Activated naive CD8-positive, alpha-beta T cell (primary cell): Measurements from ENCODE around the gene PCNX1.
A peak's percentile ranks its signal among the peaks of the same experiment; 100 is the strongest.
"Not testable (repeated sequence)": the region's sequence is repeated elsewhere in the genome, so short reads cannot be mapped to it uniquely, and the experiment has no call there.

Source experiments
- H3K27ac Mint-ChIP-seq: one replicate; pipeline ENCODE4 v1.8.0; 2021; ENCODE audit warnings: mixed read lengths
- H3K27me3 Mint-ChIP-seq: one replicate; pipeline ENCODE4 v1.8.0; 2021; ENCODE audit warnings: mixed read lengths
- H3K36me3 Mint-ChIP-seq: one replicate; pipeline ENCODE4 v1.8.0; 2021; ENCODE audit warnings: mixed read lengths
- H3K4me1 Mint-ChIP-seq: one replicate; pipeline ENCODE4 v1.8.0; 2021; ENCODE audit warnings: low read depth, mixed read lengths
- H3K4me3 Mint-ChIP-seq: one replicate; pipeline ENCODE4 v1.8.0; 2021; ENCODE audit warnings: mild to moderate bottlenecking, mixed read lengths
- H3K9me3 Mint-ChIP-seq: one replicate; pipeline ENCODE4 v1.8.0; 2021; ENCODE audit warnings: low read depth, mixed read lengths

The PCNX1 gene

GRCh38 chr14:70907176-70907995 is at the start of gene PCNX1:
TSS of gene PCNX1 (plus strand) at chr14:70907459. CDS start at chr14:70907851, 392 bp downstream.
- Mint-ChIP-seq H3K36me3 (no peaks in the 10 kb centered on the region), H3K27ac (peak within 1 kb of the TSS; percentile 98), H3K9me3 (no peaks in the 10 kb centered on the region), H3K4me3 (peak within 1 kb of the TSS; percentile 92), H3K27me3 (no peaks in the 10 kb centered on the region), H3K4me1 (peaks cover 62% of the 10 kb centered on the region)

GRCh38 chr14:70857496-70857890 is 49.8 kb upstream of the PCNX1 start:
- H3K4me3 Mint-ChIP-seq = no peak overlapping the region

GRCh38 chr14:70858641-70859040 is 48.6 kb upstream of the PCNX1 start:
- H3K4me3 Mint-ChIP-seq = no peak overlapping the region
- H3K36me3 Mint-ChIP-seq = peaks cover 2% of the 10 kb centered on the region
- H3K9me3 Mint-ChIP-seq = no peaks in the 10 kb centered on the region
- peaks cover 6% of the 10 kb centered on the region for H3K4me1 Mint-ChIP-seq
- H3K27me3 Mint-ChIP-seq = no peaks in the 10 kb centered on the region
- H3K27ac Mint-ChIP-seq = no peak overlapping the region

More at GRCh38 chr14:70857496-70857890, 49.8 kb upstream of the PCNX1 start:
- H3K9me3 Mint-ChIP-seq = no peaks in the 10 kb centered on the region
- no peaks in the 10 kb centered on the region for H3K27me3 Mint-ChIP-seq
- H3K36me3 Mint-ChIP-seq = peaks cover 2% of the 10 kb centered on the region
- peaks cover 6% of the 10 kb centered on the region for H3K4me1 Mint-ChIP-seq
- no peak overlapping the region for H3K27ac Mint-ChIP-seq

- H3K36me3 Mint-ChIP-seq, H3K4me3 Mint-ChIP-seq, H3K27ac Mint-ChIP-seq, H3K4me1 Mint-ChIP-seq, H3K9me3 Mint-ChIP-seq, H3K27me3 Mint-ChIP-seq: not testable (repeated sequence)
Observed at GRCh38 chr14:70866992-70867391, 40.3 kb upstream of the PCNX1 start.

- peaks cover 7% of the 10 kb centered on the region for H3K9me3 Mint-ChIP-seq
- H3K4me1 Mint-ChIP-seq = peaks cover 14% of the 10 kb centered on the region
- no peak overlapping the region for H3K27ac Mint-ChIP-seq
Observed at GRCh38 chr14:70871001-70871400, 36.3 kb upstream of the PCNX1 start.

GRCh38 chr14:70871863-70872677 is 35.2 kb upstream of the PCNX1 start:
- H3K27ac Mint-ChIP-seq = peak overlapping the region; percentile 72
- peaks cover 5% of the 10 kb centered on the region for H3K36me3 Mint-ChIP-seq
- no peaks in the 10 kb centered on the region for H3K27me3 Mint-ChIP-seq
- peaks cover 7% of the 10 kb centered on the region for H3K9me3 Mint-ChIP-seq
- H3K4me3 Mint-ChIP-seq = peak overlapping the region; percentile 67
- H3K4me1 Mint-ChIP-seq = peaks cover 14% of the 10 kb centered on the region

More at GRCh38 chr14:70871001-70871400, 36.3 kb upstream of the PCNX1 start:
- peaks cover 5% of the 10 kb centered on the region for H3K36me3 Mint-ChIP-seq
- no peak overlapping the region for H3K4me3 Mint-ChIP-seq
- H3K27me3 Mint-ChIP-seq = no peaks in the 10 kb centered on the region

GRCh38 chr14:70872678-70873020 is 34.6 kb upstream of the PCNX1 start:
- Mint-ChIP-seq H3K27me3 (no peaks in the 10 kb centered on the region), H3K36me3 (peaks cover 5% of the 10 kb centered on the region), H3K27ac (peak overlapping the region; percentile 72), H3K9me3 (peaks cover 7% of the 10 kb centered on the region), H3K4me1 (peaks cover 14% of the 10 kb centered on the region), H3K4me3 (peak overlapping the region; percentile 67)

- Mint-ChIP-seq H3K27me3 (no peaks in the 10 kb centered on the region), H3K36me3 (peaks cover 5% of the 10 kb centered on the region), H3K4me3 (no peak overlapping the region), H3K27ac (no peak overlapping the region), H3K9me3 (peaks cover 7% of the 10 kb centered on the region), H3K4me1 (peaks cover 14% of the 10 kb centered on the region)
Observed at GRCh38 chr14:70873627-70874026, 33.6 kb upstream of the PCNX1 start.

- not testable (repeated sequence) for H3K27me3 Mint-ChIP-seq, H3K27ac Mint-ChIP-seq, H3K9me3 Mint-ChIP-seq
Observed at GRCh38 chr14:70875811-70876460, 31.3 kb upstream of the PCNX1 start.

GRCh38 chr14:70879448-70879847 is 27.8 kb upstream of the PCNX1 start:
- H3K9me3 Mint-ChIP-seq = no peaks in the 10 kb centered on the region
- H3K27ac Mint-ChIP-seq = no peak overlapping the region
- no peaks in the 10 kb centered on the region for H3K36me3 Mint-ChIP-seq
- H3K4me3 Mint-ChIP-seq = no peak overlapping the region
- H3K4me1 Mint-ChIP-seq = peaks cover 25% of the 10 kb centered on the region
- H3K27me3 Mint-ChIP-seq = no peaks in the 10 kb centered on the region

More at GRCh38 chr14:70875811-70876460, 31.3 kb upstream of the PCNX1 start:
- not testable (repeated sequence) for H3K4me3 Mint-ChIP-seq, H3K36me3 Mint-ChIP-seq
- peaks cover 14% of the 10 kb centered on the region for H3K4me1 Mint-ChIP-seq

- H3K27me3 Mint-ChIP-seq = not testable (repeated sequence)
- peaks cover 39% of the 10 kb centered on the region for H3K4me1 Mint-ChIP-seq
- peak overlapping the region; percentile 16 for H3K27ac Mint-ChIP-seq
Observed at GRCh38 chr14:70880888-70881287, 26.4 kb upstream of the PCNX1 start.

GRCh38 chr14:70881549-70882177 is 25.6 kb upstream of the PCNX1 start:
- Mint-ChIP-seq H3K36me3 (no peaks in the 10 kb centered on the region), H3K4me3 (no peak overlapping the region), H3K4me1 (peaks cover 47% of the 10 kb centered on the region), H3K9me3 (no peaks in the 10 kb centered on the region), H3K27ac (no peak overlapping the region), H3K27me3 (no peaks in the 10 kb centered on the region)

More at GRCh38 chr14:70880888-70881287, 26.4 kb upstream of the PCNX1 start:
- H3K36me3 Mint-ChIP-seq, H3K9me3 Mint-ChIP-seq, H3K4me3 Mint-ChIP-seq: not testable (repeated sequence)

GRCh38 chr14:70882776-70883492 is 24.3 kb upstream of the PCNX1 start:
- H3K27ac Mint-ChIP-seq = peak overlapping the region; percentile 41
- no peak overlapping the region for H3K4me3 Mint-ChIP-seq
- no peaks in the 10 kb centered on the region for H3K9me3 Mint-ChIP-seq
- no peaks in the 10 kb centered on the region for H3K27me3 Mint-ChIP-seq
- H3K4me1 Mint-ChIP-seq = peaks cover 60% of the 10 kb centered on the region
- H3K36me3 Mint-ChIP-seq = no peaks in the 10 kb centered on the region
